CD4-positive, alpha-beta T cell treated with Interleukin-21 for 1 hour (primary cell): Measurements from ENCODE around the gene STPG4.

Source experiments
- DNase-seq: peaks from one replicate; pipeline ENCODE4 v3.0.0-alpha.2; 2020

The STPG4 gene

DNA sequence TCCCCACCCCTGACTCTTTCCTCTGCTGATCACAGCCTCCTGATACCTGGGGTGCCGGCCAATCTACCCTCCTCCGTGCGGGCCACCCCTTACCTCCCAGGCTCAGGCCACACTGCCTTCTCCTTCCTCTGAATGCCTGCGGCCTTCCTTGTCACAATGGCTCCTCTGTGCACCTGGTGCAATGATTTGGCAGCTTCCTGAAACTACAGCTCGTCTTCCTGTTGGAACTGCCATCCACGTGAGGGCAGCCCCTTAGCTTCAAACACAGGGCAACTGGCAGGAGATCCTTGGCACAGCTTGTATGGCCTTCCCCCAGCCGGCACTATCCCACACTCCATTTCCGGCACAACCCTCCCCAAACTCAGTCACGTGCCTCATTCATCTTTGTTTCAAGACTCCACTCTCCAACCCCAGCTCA is 69.0 kb downstream of the STPG4 start:
- DNase-seq, result no peak

- no peak for DNase-seq
These were observed 71.0 kb downstream of the STPG4 start for GRCh38 chr2:47083886-47084687.

- DNase-seq, result no peak
These were observed 71.6 kb downstream of the STPG4 start for GRCh38 chr2:47083485-47083884.

- no peak for DNase-seq
These were observed 72.1 kb downstream of the STPG4 start for GRCh38 chr2:47083005-47083404.

DNA sequence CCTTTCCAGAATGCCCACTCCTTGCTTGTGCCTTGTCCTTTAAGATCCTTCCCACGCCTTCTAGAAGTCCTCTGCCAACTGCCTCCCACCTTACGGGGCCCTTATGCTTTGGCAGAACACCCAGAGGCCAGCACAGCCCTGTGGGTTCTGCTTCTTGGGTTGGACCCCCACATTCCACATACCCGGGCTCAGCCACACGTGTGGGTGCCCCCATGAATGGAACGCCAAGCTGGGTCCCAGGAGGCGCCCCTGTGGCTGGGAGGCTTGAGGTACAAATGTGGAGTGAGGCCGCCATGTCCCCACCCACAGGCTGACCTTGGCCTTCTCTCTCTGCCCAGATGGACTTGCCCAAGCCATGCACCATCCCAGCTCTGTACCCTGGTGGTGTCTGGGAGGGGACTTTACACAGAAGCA is 74.2 kb downstream of the STPG4 start:
- no peak for DNase-seq

DNA sequence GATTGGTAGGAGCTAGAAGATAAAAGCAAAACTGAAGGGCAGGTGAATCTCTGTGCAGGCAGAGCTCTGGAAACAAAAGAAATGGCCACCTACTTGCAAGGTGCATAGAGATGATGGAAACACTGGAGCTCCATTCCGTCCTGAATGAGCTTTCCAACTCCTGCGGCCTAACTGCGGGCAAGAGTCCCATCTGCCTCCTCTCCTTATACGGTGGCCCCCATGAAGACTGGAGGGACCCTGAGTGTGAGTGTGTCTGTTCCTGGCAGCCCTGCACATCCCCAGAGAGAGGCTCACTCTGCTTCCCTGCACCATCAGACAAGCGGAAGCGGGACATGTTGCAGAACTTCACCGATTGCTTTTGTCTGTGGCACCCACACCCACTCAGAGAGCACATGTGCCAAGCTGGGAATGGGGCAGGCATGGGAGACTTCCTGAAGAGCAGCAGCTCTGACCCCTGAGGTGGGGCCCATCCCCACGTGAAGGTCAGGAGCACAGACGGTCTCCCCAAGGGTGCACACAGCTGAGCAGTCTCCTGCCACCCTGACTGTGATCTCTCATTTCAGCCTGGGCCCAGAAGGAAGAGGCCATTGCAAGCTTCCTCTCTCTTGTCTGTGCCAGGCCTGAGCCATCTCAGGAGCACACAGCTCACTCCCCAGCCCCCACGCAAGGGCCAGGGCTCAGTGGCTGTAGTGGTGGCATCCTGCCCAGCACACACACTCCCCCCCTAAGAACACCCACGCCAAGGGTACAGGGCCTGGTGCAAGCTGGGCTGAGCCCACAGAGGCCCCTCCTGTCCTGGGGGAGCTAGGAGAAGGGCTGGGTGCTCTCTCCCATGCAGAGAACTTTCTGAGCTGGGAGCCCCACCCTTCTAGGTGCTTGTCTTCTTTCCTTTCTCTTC is 75.3 kb downstream of the STPG4 start:
- DNase-seq, result no peak

DNA sequence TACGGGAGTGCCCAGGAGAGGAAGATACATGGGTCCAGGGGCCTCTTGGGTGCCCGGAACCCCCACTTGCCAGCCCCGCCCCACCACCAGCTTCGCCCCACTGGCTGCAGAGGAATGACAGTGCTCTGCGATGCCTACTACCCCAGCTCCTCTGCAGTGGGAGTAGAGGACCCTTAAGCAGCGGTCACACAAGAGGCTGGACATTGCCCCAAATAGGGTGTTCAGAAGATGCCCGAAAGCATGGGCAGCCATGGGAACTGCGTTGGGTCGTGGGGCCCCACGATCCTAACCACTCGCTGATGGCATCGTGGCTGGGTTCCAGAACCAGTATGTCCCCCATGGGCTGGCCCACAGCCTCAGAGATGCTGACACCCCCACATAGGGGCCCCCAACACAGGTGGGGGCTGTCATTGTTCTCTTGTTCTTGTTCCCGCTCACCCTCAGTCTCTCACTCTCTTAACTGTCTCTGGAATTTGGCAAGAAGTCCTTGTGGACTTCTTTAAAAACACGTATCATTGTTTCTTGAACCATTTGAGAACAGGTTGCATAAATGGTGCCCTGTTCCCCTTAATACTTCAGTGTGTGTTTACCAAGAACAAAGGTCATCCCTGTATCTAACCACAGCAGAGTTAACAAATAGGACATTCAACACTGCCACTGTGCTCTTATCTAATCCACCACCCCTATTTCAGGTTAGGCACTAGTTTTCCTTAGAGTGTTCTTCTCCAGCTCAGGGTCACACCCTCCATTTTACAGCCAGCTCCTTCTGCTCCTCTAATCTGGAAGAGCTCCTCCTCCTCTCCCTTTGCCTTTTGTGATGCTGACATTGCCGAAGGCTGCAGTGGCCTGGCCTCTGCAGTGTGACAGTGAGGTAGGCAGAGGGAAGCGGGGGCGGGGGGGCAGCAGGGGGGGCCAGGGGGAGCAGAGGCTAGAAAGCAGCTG is 76.3 kb downstream of the STPG4 start:
- no peak for DNase-seq

GRCh38 chr2:47077442-47078117 is 77.5 kb downstream of the STPG4 start:
- no peak for DNase-seq

DNA sequence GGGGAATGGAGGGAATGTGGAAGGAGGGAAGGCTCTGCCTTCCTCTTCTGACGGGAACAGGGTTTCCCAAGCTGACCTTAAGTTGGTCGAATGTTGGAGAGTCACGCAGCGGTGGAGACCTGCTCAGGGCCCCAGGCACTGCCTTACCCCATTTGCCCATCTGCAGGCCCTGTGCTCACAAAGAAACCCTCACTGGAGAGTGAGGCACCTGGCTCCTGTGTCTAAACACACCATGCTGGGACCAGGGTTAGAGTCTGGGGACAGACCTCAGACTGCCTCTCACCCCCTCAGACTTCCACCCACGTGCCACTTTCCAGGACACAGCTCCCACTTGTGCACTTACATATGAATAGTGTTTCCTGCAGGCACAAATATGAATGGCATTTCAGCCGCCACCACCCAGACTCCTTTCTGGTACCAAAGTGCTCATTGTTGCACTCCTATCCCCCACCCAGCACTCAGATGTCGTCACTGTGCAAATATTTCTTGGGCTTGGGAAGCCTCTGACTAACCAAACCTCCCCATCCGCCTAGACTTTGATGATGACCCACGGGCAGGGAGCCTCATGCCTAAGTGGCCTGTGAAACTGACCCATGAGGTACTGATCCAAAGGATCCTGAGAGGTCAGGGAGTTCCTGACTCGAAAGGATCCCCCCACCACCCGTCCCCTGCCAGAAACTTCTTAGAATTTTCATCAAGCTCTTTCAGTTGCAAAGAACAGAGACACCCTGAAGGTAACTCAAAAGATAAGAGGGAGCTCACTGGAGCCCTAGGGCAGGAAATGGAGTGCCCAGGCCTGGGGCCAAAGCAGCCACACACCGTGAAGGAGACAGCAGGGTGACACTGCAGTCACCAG is 78.3 kb downstream of the STPG4 start:
- DNase-seq, result no peak

DNA sequence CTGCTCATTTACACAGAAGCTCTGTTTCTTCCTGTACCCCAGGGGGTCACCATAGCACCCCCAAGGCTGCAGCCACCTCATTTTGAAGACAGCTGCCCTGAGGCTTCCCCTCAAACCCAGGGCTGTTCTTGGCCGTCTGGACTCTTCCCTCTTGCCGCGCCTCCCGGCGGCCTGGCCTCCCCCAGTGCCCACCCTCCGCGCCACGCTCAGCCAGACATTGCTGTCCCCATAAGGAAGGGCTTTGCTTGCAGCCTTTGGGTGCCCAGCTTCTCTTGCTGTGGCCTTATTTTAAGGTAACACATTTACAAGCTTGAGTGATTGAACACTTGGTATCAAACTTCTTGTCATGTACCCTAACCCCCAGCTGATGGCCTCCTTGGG is 79.0 kb downstream of the STPG4 start:
- DNase-seq, result no peak

- DNase-seq, result no peak
These were observed 79.6 kb downstream of the STPG4 start for GRCh38 chr2:47075361-47076125.

DNA sequence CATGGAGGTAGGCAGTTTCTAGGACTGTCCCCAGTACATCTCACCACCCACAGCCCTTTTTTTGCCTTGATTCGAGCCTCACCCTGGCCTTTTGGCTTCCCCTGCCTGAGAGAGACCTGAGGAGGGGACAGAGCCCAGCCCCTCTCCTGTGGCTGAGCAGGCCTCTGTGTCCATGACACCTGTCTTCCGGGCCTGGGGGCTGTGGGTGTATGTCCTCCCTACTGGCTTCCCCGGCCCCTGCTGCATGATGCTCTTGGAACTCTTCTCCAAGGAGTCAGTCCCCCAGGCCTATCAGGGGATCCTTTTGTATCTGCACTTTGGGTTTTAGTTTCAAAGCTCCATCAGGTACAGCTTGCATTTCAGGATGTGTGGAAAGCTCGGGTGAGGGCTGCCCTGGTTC is 80.4 kb downstream of the STPG4 start:
- DNase-seq, result no peak

DNA sequence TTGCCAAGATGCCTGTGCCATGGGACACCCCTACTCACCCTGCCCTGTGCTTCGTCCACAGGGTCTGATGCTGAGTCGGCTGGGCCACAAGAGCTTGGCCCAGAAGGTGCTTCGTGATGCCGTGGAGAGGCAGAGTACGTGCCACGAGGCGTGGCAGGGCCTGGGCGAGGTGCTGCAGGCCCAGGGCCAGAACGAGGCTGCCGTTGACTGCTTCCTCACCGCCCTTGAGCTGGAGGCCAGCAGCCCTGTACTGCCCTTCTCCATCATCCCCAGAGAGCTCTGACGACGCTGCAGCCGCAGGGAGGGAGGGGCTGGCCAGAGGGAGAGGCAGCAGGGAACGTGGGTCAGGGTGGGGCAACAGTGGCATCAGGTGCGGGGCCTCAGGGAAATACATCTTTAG is 81.5 kb downstream of the STPG4 start:
- no peak for DNase-seq

GRCh38 chr2:47073217-47073616 is 81.9 kb downstream of the STPG4 start:
- no peak for DNase-seq

GRCh38 chr2:47072728-47073191 is 82.3 kb downstream of the STPG4 start:
- peak; percentile 45 for DNase-seq

- peak; percentile 24 for DNase-seq
These were observed 83.0 kb downstream of the STPG4 start for GRCh38 chr2:47072018-47072691.

DNA sequence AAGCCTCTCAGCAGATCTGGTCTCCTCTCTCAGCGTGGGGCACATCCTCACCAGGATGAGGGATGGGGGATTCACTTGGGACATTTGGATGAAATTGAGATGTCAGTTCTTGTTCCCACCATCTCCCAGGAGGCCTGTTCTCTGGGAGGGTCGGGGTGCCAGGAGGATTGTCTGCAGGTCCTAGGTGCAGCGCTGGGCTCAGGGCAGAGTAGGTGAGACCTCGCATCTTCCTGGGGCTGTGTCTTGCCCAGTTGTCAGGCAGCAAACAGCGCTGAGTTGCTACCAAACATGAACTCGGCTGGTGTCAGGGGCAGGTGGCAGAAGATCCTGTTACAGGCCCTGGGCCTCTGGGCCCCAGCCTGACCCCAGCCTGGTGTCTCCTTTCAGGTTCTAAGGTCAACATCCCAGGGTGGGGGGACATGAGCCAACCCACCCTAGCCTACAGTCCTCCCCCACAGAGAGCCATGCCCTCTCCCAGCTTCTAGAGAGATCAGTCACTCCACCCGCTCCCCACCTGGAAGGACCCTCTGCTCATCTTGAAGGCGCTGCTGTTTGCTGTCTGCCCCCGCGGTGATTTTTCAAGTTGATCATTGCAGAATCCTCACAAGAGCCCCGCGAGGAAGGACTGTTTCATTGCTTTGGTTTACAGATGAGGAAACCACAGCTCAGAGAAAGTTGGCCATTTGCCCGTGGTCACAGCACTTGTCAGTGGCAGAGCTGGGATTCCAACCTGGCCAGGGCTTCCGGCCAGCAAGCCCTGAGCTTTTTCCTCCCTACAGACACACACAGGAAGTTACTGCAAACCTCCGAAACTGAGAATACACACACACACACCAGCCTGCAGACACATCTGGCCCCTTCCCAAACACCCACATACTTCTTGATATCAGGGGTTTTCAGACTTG is 83.9 kb downstream of the STPG4 start:
- peak; percentile 55 for DNase-seq

- DNase-seq, result no peak
These were observed 84.8 kb downstream of the STPG4 start for GRCh38 chr2:47070155-47070919.
